K562 (cell line): Measurements from ENCODE around the gene PIGL. TPM values are rescaled to one million over a fixed set of nuclear protein-coding genes. Genes with fewer than 3 reads are reported as not detected.
A peak's percentile ranks its signal among the peaks of the same experiment; 100 is the strongest.

Experiments used
- BHLHE40 ChIP-seq: IDR thresholded peaks from 2 replicates; pipeline ENCODE4 v1.6.1; 2011; ENCODE audit warnings: low read length, improper control_type of control experiment
- EGR1 ChIP-seq: fragments of 450-650 bp; conservative IDR thresholded peaks from 2 replicates; pipeline ENCODE4 v1.6.1; 2017; ENCODE audit warnings: mild to moderate bottlenecking
- FOXM1 ChIP-seq, 2 experiments: fragments of 450-650 bp in 1 of 2; sonication (generic) in 1 of 2; formaldehyde crosslinking in 1 of 2; IDR thresholded peaks; 2 replicates each; pipeline versions ENCODE4 v1.6.1 to v1.9.0; 2017 to 2022; ENCODE audit warnings: low read depth in 2 of 2, mild to moderate bottlenecking in 2 of 2, missing genetic modification reagents in 1 of 2, moderate library complexity in 1 of 2
- HMGN3 ChIP-seq: IDR thresholded peaks from 2 replicates; pipeline ENCODE4 v1.6.1; 2011; ENCODE audit warnings: borderline replicate concordance, low read depth, mild to moderate bottlenecking, mixed read lengths, low read length; ENCODE audit not compliant: insufficient read length; ENCODE audit errors: extremely low read depth
- HNRNPL ChIP-seq: fragments of 200-400 bp; formaldehyde crosslinking; IDR thresholded peaks from 2 replicates; pipeline ENCODE4 v1.6.1; 2017; ENCODE audit warnings: low read depth, mild to moderate bottlenecking, low read length
- MEF2D ChIP-seq: conservative IDR thresholded peaks from 2 replicates; pipeline ENCODE4 v1.6.1; 2016; ENCODE audit warnings: low read depth, missing genetic modification characterization, missing compliant biosample characterization
- POLR3A ChIP-seq: IDR thresholded peaks from 2 replicates; pipeline ENCODE4 v1.6.1; 2011; ENCODE audit warnings: borderline replicate concordance, mild to moderate bottlenecking, moderate library complexity; ENCODE audit not compliant: insufficient read length, insufficient read depth; ENCODE audit errors: extremely low read depth
- RBM14 ChIP-seq: fragments of 200-400 bp; formaldehyde crosslinking; IDR thresholded peaks from 2 replicates; pipeline ENCODE4 v1.6.1; 2018; ENCODE audit warnings: low read depth, mild to moderate bottlenecking, low read length, moderate library complexity, borderline replicate concordance; ENCODE audit not compliant: insufficient read depth
- RFX7 ChIP-seq: fragments of 250-450 bp; sonication (Bioruptor Pico); IDR thresholded peaks from 2 replicates; pipeline ENCODE4 v1.5.1; 2021; ENCODE audit warnings: mild to moderate bottlenecking
- SIX5 ChIP-seq, 2 experiments: IDR thresholded peaks; 2 replicates each; pipeline ENCODE4 v1.6.1; 2011; ENCODE audit warnings: low read length in 2 of 2, borderline replicate concordance in 1 of 2, low read depth in 1 of 2, mild to moderate bottlenecking in 1 of 2, moderate library complexity in 1 of 2; ENCODE audit not compliant: insufficient read depth in 1 of 2
- SMARCA4 ChIP-seq: fragments of 450-650 bp; IDR thresholded peaks from 2 replicates; pipeline ENCODE4 v1.6.1; 2016
- SPI1 ChIP-seq: IDR thresholded peaks from 2 replicates; pipeline ENCODE4 v1.6.1; 2011; ENCODE audit warnings: low read depth, low read length, control low read depth, borderline replicate concordance
- STAG1 ChIP-seq: sonication (generic); formaldehyde crosslinking; IDR thresholded peaks from 2 replicates; pipeline ENCODE4 v1.5.0; 2020; ENCODE audit warnings: missing genetic modification reagents, borderline replicate concordance
- TEAD2 ChIP-seq: fragments of 450-650 bp; IDR thresholded peaks from 2 replicates; pipeline ENCODE4 v1.6.1; 2016; ENCODE audit warnings: missing genetic modification characterization, control low read depth, missing compliant biosample characterization
- TRIM24 ChIP-seq, 2 experiments: fragments of 450-650 bp; IDR thresholded peaks; 2 replicates each; pipeline ENCODE4 v1.6.1; 2016
- ZBTB17 ChIP-seq: fragments of 450-650 bp; formaldehyde crosslinking; IDR thresholded peaks from 2 replicates; pipeline ENCODE4 v1.4.0; 2020; ENCODE audit warnings: mild to moderate bottlenecking
- ZFPM2 ChIP-seq: fragments of 250-450 bp; sonication (Bioruptor Pico); IDR thresholded peaks from 2 replicates; pipeline ENCODE4 v1.5.1; 2022; ENCODE audit warnings: mild to moderate bottlenecking
- ZFX ChIP-seq: sonication (generic); formaldehyde crosslinking; IDR thresholded peaks from 2 replicates; pipeline ENCODE4 v1.8.0; 2022; ENCODE audit warnings: mild to moderate bottlenecking, missing genetic modification reagents, moderate library complexity
- ZNF316 ChIP-seq: fragments of 450-650 bp; IDR thresholded peaks from 2 replicates; pipeline ENCODE4 v1.6.1; 2016
- ZNF584 ChIP-seq: fragments of 200-800 bp; sonication (Bioruptor generic); IDR thresholded peaks from 2 replicates; pipeline ENCODE4 v1.6.1; 2016; ENCODE audit warnings: low read depth, mild to moderate bottlenecking, missing genetic modification characterization, missing compliant biosample characterization
- ZNF766 ChIP-seq: fragments of 200-800 bp; sonication (Bioruptor generic); conservative IDR thresholded peaks from 2 replicates; pipeline ENCODE4 v1.6.1; 2016; ENCODE audit warnings: missing genetic modification characterization, missing compliant biosample characterization
- polyA plus RNA-seq, 8 experiments: library from polyadenylated mRNA; depleted of rRNA in 4 of 8; stranded (reverse) in 5 of 8; unstranded in 3 of 8; fragments of >200 nt; fragmentation: Nextera tagmentation in 2 of 8; fragmentation: Illumina TruSeq in 1 of 8; extraction: Ambion mirVana in 2 of 8; extraction: Trizol in 1 of 8; gene quantifications; 2 replicates each; pipeline versions ENCODE4 v1.2.1 to v1.2.3, GENCODE V29; 2011 to 2014; ENCODE audit warnings: inconsistent platforms in 1 of 8, missing spikeins in 1 of 8
- total RNA-seq, 7 experiments: library from RNA; depleted of rRNA in 6 of 7; stranded (reverse); fragments of >200 nt in 6 of 7; fragmentation: Illumina TruSeq in 2 of 7; extraction: Trizol in 2 of 7; gene quantifications; 2 replicates each; pipeline versions ENCODE4 v1.2.1 to v1.2.3, GENCODE V29; 2011 to 2021; ENCODE audit warnings: low replicate concordance in 1 of 7
- TF ChIP-seq, protein P1 (sequence below): sonication (generic); formaldehyde crosslinking; IDR thresholded peaks from 2 replicates; pipeline ENCODE4 v1.8.0; 2022; ENCODE audit warnings: mild to moderate bottlenecking, missing genetic modification reagents, borderline replicate concordance
- TF ChIP-seq, protein P2 (sequence below): IDR thresholded peaks from 2 replicates; pipeline ENCODE4 v1.6.1; 2011; ENCODE audit not compliant: insufficient read length; ENCODE audit errors: extremely low read depth
- TF ChIP-seq, protein P3 (sequence below): fragments of 250-450 bp; sonication (Bioruptor Pico); IDR thresholded peaks from 2 replicates; pipeline ENCODE4 v1.4.0; 2020; ENCODE audit warnings: borderline replicate concordance

Gene PIGL
- total and polyA plus RNA-seq, 9 of the 15 experiments (the other 6 are each of a cell fraction or from before 2014, with no cell fraction given), result 19.9 to 55.3 (median 29.6) TPM

DNA sequence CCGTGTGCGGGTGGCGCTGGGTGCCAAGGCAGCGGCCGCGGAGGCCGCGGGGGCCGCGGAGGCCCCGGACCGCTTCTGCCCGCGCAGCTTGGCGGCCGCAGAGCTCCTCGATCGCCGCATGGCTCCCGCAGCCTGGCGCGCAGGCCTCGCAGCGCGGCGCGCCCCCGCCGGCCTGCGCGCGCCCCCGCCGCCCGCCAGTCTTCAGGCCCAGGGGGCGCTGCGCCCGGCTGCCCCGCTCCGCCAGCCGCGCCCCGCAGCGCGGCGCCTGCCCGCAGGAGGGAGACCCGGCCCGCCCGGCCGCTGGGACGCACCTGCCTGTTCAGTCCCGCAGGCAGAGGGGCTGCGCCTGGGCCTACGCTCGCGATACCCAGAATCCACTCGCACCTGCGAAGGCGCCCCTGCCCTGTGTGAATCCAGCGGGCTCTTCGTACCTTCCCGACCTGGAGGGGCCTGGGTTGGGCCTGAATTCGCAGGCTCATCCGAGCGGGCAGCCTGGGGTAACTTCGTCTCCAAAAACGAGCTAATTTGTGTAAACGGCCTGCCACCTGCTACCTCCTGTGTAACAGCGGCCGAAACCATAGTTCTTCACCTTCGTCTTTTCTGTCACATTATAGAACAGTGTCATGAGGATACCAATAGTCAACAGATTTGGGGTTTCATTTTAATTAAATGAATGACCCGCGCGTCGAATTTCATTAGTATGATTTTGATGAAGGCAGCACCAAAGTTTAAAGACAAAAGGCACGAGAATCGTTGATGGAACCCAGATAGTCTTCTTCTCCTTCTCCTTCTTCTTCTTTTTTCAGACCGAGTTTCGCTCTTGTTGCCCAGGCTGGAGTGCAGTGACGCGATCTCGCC is 136.5 kb downstream of the PIGL start, which contains the start of gene CENPV (continued):
- TF ChIP-seq SPI1, result no peak
- no peak for TF ChIP-seq RBM14
- TF ChIP-seq ZNF584 (CRISPR knock-in tag), result no peak
- TF ChIP-seq, protein P1, sequence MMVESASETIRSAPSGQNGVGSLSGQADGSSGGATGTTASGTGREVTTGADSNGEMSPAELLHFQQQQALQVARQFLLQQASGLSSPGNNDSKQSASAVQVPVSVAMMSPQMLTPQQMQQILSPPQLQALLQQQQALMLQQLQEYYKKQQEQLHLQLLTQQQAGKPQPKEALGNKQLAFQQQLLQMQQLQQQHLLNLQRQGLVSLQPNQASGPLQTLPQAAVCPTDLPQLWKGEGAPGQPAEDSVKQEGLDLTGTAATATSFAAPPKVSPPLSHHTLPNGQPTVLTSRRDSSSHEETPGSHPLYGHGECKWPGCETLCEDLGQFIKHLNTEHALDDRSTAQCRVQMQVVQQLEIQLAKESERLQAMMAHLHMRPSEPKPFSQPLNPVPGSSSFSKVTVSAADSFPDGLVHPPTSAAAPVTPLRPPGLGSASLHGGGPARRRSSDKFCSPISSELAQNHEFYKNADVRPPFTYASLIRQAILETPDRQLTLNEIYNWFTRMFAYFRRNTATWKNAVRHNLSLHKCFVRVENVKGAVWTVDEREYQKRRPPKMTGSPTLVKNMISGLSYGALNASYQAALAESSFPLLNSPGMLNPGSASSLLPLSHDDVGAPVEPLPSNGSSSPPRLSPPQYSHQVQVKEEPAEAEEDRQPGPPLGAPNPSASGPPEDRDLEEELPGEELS (CRISPR knock-in tag), result no peak
- TF ChIP-seq SMARCA4, result no peak
- no peak for TF ChIP-seq POLR3A
- TF ChIP-seq MEF2D (tag), result no peak
- TF ChIP-seq ZFPM2 (CRISPR knock-in tag), result no peak
- TF ChIP-seq SIX5 (IDR thresholded peaks at IDR 0.05; ENCODE audit: borderline replicate concordance in 1 of 2, insufficient read depth in 1 of 2, low read depth in 1 of 2, low read length in 2 of 2), result no peak
- no peak for TF ChIP-seq TRIM24 (IDR thresholded peaks at IDR 0.05)
- no peak for TF ChIP-seq STAG1
- TF ChIP-seq ZFX, result peak; percentile 71; the same call in 1 of the 2 replicates
- TF ChIP-seq ZNF766 (CRISPR knock-in tag), result peak; percentile 77
- TF ChIP-seq TEAD2 (tag), result no peak
- TF ChIP-seq EGR1, result no peak
- no peak for TF ChIP-seq BHLHE40
- TF ChIP-seq HNRNPL, result peak; percentile 55; the same call in 1 of the 2 replicates
- TF ChIP-seq, protein P2, sequence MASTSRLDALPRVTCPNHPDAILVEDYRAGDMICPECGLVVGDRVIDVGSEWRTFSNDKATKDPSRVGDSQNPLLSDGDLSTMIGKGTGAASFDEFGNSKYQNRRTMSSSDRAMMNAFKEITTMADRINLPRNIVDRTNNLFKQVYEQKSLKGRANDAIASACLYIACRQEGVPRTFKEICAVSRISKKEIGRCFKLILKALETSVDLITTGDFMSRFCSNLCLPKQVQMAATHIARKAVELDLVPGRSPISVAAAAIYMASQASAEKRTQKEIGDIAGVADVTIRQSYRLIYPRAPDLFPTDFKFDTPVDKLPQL, result no peak
- TF ChIP-seq ZBTB17 (CRISPR knock-in tag), result no peak
- TF ChIP-seq FOXM1 (IDR thresholded peaks at IDR 0.05; ENCODE audit: low read depth), result no peak
- TF ChIP-seq FOXM1 (CRISPR knock-in tag; IDR thresholded peaks at IDR 0.05; ENCODE audit: low read depth), result no peak
- TF ChIP-seq, protein P3, sequence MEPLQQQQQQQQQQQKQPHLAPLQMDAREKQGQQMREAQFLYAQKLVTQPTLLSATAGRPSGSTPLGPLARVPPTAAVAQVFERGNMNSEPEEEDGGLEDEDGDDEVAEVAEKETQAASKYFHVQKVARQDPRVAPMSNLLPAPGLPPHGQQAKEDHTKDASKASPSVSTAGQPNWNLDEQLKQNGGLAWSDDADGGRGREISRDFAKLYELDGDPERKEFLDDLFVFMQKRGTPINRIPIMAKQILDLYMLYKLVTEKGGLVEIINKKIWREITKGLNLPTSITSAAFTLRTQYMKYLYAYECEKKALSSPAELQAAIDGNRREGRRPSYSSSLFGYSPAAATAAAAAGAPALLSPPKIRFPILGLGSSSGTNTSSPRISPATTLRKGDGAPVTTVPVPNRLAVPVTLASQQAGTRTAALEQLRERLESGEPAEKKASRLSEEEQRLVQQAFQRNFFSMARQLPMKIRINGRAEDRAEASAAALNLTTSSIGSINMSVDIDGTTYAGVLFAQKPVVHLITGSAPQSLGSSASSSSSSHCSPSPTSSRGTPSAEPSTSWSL (CRISPR knock-in tag), result no peak
- TF ChIP-seq ZNF316, result peak; percentile 64
- TF ChIP-seq RFX7 (CRISPR knock-in tag), result no peak
- peak; percentile 19 for TF ChIP-seq HMGN3
